IPS-NIHi11 (cell line): Measurements from ENCODE around the gene SPEM2.
A peak's percentile ranks its signal among the peaks of the same experiment; 100 is the strongest.

Experiments
- DNase-seq: peaks from one replicate; pipeline ENCODE4 v3.0.0; 2012; ENCODE audit warnings: mixed read lengths, low spot score

The SPEM2 gene

DNA sequence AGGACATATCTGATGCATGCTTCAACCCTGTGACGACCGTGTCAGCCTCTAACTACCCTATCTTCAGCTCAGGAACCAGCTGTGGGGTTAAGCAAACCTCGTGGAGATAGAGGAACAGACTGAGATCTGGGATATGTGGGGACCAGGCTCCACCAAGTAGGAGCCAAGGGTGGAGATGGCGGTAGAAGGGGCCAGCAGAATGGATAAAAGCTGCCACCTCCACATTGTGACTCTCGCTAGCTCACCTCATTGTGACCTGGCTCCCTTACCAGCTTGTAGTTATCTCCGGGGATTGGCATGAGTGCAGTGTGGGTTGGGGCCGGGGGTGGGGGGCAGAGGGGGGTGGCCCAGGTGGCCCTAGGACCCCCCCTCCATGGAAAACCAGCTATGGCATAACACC, at the start of gene SPEM2:
Gene SPEM2 (plus strand): TSS at position 301 of the 400 bp plus-strand sequence. CDS start 73 bp downstream, at position 374.
- no peak for DNase-seq

DNA sequence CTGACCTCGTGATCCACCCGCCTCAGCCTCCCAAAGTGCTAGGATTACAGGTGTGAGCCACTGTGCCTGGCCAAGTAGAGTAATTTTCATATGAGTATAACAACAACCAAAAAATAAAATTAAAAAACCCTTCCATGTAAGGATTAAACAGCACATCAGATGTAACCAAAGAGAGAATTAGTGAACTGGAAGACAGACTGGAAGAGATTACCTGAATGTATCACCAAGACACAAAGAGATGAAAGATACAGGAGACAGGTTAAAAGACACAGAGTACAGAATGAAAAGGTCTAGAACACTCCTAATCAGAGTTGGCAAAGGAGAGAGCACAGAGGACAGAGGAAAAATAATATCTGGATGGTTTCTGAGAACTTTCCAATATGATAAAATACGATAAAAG, 46.3 kb upstream of the SPEM2 start:
- no peak for DNase-seq

DNA sequence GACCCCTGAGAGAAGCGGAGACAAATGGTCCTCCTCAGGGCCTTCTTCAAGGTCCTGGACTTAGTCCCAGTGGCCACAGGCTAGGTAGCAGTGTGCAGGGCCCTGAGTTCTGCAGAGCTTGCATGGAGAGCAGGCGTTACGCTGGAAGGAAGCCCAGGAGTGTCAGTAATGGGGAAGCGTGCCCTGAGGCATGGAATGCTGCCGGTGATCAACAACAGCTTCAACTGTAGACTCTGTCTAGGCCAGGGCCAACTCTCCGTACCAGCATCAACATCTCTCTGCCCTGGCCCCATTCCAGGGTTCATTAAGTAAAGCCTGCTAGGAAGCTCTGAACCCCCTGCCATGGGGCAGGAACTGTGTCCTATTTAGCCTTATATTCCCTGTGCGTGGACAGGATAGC, 45.1 kb upstream of the SPEM2 start:
- DNase-seq = no peak

DNA sequence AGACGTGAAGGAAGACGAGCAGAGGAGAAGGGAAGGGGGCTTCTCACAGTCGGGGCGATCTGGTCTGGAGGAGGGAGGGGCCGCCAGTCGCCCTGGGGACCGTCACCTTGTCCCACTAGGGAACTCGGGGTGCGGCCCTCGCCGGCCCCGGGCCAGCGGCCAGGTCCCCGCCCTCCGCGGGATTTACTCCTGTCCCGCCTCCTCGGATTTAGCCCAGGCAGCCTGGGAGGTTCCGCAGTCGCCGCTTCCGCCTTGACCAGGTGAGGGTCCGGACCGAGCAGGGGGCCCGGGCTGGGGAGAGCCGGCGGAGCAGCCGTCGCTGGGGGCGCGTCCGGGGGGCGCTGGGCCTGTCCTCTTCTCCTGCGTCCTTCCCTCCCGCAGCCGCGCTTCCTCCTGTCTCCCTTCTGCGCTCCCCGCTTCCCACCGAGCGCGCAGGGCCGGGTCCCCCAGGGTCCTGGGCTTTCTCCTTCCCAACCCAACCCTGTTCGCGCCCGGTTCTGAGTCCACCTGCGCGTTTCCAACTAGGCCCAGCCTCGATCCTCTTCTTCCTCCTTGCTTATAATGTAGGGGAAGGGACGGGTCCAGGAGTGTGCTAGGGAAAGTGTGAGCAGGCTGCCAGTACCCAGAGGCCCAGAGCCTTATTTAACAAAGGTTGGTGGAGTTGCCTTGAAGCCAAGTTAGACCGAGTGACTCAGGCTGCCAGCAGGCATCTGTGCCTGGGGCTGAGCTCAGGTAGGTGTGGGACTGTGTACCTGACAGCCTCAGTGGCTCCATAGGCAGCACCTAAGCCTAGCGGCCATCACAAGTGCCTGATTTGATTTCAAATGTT, 44.3 kb upstream of the SPEM2 start, which contains the start of gene TNK1:
Gene TNK1 (plus strand): TSS at position 235 of the 829 bp plus-strand sequence. CDS start 1,838 bp downstream, outside the sequence.
- DNase-seq = peak; percentile 81

DNA sequence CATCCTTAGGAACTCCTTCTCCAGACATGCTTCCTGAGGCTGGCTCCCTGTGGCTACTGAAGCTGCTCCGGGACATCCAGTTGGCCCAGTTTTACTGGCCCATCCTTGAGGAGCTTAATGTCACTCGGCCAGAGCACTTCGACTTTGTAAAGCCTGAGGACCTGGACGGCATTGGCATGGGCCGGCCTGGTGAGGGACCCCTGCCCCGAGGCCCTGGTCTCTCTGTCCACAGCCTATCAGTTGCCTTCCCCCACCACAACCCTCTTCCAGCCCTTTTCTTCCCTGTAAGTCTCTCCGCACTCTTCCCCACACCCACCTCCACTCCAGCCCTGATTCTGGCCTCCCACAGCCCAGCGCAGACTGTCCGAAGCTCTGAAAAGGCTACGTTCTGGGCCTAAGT, 42.5 kb upstream of the SPEM2 start:
- no peak for DNase-seq

DNA sequence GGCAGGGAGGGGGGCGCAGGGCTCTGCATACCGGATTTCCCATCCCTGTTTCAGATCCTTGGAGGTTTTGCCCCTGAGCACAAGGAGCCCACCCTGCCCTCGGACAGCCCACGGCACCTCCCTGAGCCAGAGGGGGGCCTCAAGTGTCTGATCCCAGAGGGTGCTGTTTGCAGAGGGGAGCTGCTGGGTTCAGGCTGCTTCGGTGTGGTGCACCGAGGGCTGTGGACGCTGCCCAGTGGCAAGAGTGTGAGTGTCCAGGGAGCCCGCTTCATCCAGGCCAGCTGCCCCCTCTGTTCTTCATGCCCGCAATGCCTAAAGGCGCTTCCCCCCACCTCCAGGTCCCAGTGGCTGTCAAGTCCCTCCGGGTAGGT, 42.1 kb upstream of the SPEM2 start:
- DNase-seq = no peak

DNA sequence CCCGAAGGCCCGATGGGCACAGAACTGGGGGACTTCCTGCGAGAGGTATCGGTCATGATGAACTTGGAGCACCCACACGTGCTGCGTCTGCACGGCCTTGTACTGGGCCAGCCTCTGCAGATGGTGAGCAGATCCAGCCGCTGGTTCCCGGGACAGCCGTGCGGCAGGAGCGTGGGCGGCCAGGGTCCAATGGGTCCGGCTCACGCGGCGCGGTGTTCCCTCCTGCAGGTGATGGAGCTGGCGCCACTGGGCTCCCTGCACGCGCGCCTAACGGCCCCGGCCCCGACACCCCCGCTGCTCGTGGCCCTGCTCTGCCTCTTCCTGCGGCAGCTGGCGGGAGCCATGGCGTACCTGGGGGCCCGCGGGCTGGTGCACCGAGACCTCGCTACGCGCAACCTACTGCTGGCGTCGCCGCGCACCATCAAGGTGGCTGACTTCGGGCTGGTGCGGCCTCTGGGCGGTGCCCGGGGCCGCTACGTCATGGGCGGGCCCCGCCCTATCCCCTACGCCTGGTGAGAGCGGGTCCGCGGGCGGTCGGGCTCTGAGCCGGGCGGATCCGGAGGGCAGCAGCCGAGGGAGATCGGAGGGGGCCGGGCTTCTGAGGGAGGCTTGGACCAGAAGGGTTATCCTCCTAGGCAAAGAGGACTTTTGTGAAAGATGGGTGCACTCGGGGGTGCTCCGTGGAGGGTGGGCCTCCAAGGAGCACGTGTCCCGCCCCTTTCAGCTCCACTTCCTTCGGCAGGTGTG, 41.5 kb upstream of the SPEM2 start:
- DNase-seq = peak; percentile 97

DNA sequence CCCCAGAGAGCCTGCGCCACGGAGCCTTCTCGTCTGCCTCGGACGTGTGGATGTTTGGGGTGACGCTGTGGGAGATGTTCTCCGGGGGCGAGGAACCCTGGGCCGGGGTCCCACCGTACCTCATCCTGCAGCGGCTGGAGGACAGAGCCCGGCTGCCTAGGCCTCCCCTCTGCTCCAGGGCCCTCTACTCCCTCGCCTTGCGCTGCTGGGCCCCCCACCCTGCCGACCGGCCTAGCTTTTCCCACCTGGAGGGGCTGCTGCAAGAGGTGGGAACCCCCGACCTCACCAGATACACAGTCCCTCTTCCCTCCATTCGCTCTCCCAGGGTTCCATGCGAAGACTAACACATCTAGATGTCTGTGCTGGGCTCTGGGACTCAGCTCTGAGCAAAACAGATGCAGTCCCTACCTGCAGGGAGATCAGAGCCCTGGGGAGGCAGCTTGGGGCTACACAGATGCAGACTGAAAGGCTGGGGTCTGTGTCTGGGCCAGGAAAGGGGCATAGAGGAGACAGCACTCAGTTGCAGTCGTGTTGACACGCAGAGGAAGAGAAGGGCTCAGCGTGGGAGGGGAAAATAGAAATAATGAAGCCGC, 40.8 kb upstream of the SPEM2 start:
- DNase-seq = no peak

DNA sequence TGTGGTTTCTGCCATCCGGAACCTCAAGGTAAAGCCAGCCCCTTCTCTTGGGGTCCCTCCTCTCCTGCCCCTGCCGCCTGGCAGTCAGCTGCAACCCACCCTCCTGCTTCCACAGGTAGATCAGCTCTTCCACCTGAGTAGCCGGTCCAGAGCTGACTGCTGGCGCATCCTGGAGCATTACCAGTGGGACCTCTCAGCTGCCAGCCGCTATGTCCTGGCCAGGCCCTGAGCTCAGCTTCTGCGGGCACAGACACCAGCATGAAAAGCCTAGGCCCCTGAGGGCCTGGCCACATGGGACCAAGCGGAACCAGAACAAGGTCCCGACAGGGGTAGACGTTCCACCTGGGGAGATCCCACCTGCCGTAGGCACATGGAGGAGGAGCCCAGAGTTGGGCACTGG, 36.6 kb upstream of the SPEM2 start:
- DNase-seq = no peak

DNA sequence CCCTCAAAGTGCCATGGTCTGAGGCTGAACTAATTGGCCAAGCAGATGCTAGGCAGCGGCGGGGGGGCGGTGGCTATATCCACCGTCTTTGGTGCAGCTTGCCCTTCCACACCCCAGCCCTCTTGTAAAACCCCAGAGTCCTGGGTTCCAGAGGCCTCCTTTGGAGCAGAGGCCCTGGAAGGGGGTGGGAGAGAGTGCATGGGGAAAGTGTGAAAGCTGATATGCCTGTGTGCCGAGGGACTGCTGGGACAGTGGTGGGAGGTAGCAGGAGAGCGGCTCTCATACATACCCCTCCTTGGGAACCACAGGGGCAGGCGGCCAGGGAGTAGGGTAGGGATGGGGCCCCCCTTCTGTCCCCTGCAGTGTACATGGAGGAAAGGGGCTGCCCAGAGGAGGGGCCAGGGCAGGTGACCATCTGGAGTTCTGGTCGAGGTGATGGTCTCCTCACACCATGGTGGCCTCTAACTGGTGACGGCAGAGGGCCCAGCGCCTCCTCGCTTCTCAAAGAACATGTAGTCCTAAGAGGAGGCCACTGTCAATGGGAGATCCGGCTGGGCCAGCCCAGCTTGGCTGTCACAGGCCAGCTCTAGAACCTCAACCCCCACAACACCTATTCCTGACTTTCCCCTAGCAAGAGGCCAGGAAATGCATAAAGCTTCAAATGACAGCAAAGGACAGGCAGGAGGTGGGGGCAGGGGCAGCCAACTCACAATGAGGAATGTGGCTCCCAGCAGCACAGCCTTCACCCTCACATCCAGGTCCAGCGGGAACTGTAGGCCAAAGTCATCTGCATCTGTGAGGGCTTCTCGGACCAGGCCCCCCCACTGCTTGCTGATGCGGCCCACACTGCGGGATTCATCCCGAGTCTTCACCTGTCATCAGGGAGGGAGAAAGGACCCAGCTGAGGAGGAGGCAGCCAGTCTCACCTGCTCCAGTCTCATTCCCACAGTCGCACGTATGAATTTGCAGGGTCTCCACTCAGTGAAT, 35.2 kb upstream of the SPEM2 start:
- DNase-seq = no peak

DNA sequence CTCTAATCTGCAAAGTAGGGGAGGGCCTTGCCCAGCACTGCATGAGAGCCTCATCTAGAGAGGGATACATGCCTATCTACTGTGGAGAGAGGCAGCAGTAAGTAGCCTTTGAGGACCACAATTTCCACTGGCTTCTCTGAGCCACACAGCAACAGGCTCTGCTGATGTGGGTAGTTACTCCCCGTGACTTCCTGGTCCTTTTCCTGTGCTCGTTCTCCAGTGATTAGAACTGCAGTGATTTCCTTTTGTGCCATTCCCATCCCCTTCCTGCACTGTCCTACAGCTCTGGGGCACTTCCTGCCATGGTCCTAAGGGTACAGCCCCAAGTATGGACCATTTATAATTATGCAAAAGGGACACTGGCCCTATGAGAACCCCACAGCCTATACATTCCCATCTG, 34.1 kb upstream of the SPEM2 start:
- DNase-seq = no peak

DNA sequence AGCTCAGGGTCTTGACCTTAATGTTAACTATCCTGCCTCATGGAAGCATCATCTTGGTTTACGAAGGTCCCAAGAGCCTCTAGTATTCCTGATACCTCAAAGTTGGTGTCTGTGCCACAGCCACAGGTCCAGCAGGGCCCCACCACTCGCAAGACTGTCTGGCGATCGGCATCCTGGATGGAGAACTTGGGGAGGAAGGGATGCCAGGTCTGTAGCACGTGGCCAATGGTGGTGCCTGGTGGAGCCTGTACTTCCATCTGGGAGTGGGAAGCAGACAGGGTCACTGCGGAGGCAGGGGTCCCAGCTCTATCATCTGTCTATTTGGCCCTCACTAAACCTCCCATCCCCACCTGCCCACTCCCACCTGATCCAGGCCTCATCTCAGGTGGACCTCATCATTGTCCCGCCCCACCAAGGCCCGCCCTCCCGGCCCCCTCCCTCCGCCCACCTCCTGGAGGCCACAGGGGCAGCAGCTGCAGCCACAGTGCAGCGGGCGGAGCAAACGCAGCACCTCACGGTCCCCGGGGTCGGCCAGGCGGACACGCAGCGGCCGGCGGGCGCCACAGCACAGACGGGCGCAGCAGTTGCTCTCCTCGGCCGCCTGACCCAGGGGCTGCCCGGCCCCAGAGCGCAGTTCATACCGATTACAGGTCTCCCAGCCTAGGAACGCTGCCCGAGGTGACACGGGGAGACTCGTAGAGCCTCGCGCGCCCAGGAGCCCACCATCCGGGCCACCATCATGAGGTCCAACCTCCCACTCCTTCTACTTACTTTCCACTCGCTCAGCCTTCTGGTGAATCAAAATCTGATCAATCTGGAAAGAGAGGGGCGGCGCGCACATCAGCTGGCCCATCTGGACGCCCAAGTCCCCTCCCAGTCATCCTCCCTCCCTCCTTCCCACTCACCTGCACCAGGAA, 32.5 kb upstream of the SPEM2 start:
- no peak for DNase-seq

DNA sequence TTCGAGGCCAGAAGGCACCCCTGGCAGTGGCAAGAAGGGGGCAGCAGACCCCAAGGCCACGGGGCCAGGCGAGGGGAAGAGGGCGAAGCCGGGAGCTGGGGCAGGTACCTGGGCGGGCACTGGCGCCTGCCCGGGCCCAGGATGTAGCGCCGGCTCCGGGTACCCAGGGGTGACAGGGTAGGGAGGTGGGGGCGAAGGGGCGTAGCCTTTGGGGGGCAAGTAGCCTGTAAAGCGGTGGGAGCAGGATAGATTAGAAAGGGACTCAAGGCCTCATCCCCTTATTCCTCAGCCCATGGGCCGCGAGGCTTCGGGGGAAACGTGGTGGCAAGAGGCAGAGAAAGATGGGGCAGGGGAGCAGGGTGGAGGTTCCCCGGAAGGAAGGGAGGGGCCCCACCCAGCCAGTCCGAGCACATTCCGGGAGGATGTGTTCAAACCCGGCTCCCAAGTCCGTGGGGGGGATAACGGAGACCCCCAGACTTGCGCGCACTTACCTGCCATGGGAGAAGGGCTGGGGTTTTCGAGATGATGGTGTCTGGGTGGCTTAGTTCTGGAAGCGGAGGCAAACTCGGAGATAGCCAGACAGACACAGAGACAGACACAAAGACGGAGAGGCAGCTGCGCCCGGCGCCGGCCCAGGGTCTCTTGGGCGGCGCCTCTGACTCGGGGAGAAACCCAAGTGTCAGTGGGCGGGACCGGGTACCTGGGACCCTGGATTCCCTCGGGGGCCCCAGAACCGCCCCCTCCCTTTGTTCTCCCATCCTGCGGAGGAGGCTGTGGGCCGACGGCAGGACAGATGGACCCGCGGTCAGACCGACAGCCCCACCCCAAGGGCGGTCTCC, 31.6 kb upstream of the SPEM2 start:
- DNase-seq = peak; percentile 86

DNA sequence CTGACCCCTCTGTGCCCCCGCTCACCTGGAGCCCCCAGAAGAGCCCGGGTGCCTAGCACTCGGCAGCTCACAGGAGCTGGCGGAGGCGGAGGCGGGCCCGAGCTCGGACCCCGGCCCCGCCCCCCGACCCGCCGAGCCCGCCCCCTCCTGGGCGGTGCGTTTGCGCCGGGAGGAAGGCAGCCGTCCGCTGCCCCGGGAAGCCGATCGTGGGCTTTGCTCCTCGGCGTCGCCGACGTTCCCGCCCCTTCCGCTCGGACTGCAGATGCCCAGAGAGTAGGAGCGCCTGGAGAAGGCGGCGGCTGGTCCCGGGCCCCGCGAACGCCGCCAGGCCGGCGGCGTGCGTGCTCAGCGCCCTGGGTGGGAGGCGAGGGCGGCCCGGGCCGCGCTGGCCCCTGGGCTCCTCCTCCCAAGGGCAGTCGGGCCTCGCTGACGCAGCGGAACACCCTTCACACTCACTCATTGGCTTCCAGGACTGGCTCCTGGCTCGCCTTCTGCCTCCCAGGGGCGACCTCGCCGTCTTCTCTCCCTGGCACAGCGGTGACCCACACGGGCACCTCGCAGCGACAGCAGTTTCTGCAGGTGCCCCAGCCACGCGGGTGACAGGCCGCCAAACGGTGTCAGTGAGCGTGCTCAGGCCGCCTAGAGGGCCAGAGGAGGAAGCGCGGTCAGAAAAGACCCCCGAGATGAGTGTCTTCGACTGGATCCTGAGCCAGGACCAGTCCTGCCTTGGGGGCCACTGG, 30.8 kb upstream of the SPEM2 start, which contains the start of gene PLSCR3:
Gene PLSCR3 (minus strand): TSS at position 74 of the 740 bp plus-strand sequence. CDS start 415 bp downstream, outside the sequence.
- DNase-seq = peak; percentile 97

DNA sequence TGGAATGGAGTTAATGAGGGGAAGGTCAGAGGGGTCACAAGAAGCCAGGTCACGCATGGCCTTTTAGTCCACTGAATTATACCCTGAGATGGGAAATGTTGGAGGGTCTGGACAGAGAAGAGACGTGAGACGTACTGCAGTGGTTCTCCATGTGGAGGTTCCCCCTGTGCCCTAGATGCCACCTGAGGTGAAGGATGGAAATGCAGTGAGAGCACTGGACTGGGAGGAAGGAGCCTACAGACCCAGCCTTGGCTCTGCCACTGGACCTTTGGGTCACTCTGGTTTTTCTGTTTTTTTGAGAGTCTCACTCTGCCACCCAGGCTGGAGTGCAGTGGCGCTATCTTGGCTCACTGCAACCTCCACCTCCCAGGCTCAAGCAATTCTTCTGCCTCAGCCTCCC, 29.3 kb upstream of the SPEM2 start:
- no peak for DNase-seq

DNA sequence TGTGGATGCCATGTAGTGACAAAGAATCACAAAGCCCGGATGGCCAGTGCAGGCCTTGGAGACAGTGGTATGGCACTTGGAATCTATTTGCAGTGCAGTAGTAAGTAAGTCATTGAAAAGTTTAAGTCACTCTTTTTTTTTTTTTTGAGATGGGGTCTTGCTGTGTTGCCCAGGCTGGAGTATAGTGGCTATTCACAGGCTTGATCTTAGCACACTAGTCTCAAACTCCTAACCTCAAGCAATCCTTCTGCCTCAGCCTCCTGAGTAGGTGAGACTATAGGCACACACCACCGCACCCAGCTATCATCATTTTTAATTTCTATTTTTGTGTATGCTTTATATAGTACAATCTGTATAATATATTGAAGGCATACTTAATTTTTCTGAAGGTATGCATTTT, 26.8 kb upstream of the SPEM2 start:
- DNase-seq = no peak

DNA sequence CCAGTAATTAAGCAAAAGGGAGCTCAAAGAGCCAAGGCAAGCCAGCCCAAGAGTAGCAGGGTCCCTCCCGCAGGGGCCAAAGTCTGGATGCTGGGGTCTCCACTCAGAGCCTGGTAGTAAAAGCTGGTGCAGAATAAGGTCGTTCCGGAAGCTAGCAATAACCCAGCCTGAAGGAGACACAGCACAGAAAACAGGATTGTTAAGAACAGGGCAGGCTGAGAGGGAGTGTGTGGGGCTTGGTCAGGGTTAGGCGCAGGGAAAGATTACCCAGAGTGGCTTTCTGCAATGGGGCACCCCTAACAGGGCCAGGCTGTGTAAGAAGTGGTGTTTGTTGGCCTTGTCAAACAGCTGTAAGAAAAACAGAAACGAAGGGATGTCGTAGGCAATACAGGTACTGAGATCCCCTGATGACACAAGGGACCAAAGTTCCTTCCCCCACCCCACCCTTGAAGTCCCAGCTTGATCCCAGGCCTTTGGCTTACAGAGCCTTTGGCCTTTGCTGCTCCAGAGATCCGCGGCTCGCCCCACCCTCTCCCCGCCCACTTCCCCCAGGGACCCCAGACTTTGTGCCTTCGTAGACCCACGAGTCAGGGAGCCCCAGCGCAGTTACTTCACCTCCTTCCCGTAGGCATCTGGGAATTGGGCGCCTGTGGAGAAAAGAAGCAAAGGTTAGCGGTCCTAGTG, 22.2 kb upstream of the SPEM2 start:
- DNase-seq = no peak

DNA sequence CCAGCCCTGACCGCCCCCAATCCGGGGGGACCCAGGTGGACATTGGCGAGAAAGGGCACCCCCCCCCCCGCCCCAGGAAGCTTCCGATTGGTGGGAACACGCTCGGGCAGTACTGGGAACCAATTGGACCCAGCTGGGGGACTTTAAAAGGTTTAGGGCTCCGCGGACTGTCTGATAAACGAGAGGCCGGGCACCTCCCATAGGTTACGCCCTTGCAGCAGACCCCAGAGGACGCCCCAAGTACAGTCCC, 21.8 kb upstream of the SPEM2 start:
- peak; percentile 80 for DNase-seq
